ENCODE measurements around the gene SMURF1.
"Not testable (repeated sequence)": the region's sequence is repeated elsewhere in the genome, so short reads cannot be mapped to it uniquely, and the experiment has no call there.

Gene SMURF1

DNA sequence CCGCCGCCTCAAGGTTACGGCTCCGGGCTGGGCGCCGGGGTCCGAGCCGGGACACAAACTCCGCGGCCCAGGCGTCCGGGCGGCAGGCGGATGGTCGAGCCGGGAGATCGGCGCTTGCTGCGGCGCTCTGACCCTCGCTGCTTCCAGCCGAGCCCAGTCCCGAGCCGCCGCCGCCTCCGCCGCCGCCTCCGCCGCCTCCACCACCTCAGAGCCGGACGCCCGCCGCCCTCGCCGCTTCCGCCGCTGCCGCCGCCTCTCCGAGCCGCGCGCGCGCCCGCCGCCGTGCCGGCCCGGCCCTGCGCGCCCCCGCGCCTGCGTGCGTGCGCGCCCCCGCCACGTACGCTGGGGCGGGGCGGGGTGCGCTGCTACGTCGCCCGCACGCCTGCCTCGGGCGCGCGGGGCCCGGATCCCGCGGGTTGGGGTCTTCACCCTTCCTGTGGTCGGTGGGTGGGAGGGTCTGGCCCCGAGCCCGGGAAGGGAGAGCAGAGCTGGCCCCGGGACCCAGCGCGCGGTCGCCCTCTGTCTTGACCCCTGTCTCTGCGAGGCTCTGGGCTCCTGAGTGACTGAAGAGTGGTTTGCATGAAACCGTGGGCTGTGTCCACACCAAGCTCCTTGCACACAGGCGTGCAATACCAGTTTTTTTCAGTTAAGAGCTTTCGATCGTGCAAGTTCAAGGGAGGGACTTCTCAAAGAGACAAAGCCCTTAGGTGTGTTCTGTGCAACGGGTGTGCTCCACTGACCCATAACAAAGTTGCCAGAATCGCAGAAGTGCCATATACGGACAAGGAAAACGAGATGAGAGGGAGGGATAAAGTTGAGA, at the start of gene SMURF1:
TSS of gene SMURF1 (minus strand) at position 256 of the 820 bp plus-strand sequence. CDS start 328 bp downstream, outside the sequence.
- DNase-seq (ENCODE audit: low read depth) = no peak

DNA sequence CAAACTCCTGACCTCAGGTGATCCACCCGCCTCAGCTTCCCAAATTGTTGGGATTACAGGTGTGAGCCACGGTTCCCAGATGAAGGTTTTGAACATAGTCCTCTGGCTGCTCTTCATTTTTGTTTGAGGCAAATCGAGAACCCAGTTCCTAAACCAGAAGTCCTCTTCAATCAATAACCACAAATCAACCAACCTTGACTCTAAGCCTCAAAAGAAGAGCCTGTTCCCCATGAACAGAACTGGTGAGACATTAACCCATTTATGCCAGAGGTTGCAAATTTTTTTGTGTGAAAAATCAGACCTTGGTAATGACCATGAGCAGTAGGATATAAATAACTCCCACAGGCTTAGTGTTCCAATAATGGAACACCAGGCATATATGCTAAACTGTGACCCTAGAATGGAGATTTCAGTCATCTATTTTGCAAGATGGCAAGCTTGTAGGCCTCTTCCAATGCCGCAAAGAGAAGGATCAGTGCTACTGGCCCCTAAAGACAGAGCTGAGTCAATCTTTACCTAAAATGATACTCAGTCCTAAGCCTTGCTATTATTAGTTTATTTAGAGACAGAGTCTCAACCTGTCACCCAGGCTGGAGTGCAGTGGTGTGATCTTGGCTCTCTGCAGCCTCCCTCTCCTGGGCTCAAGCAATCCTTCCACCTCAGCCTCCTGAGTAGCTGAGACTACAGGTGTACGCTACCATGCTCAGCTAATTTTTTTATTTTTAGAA, 48.1 kb upstream of the SMURF1 start:
- DNase-seq (ENCODE audit: low read depth) = no peak

DNA sequence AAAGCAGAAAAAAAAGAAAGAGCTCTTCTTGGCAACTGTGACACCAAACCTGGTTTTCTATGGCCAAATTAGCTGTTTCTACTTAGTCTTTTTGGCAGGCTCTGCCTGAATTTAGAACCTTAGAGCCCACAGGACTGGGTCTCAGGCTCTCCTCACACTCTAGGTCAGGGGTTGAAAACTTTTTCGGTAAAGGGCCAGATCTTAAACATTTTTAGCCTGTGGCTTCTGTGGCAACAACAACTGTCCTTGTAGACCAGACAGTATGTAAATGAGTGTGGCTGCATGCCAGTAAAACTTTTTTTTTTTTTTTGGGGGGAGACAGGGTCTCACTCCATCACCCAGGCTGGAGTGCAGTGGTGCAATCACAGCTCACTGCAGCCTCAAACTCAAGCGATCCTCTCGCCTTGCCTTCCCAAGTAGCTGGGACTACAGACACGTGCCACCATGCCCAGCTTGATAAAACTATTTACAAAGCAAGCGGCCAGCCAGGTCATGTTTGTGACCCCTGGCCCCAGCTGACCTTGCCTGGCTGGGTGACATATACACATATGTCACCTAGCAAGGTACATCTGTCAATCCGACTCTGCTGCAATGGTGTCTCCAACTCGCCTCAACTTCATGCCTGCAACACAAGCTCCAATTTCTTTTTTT, 46.6 kb upstream of the SMURF1 start:
- no peak for DNase-seq (ENCODE audit: low read depth)

DNA sequence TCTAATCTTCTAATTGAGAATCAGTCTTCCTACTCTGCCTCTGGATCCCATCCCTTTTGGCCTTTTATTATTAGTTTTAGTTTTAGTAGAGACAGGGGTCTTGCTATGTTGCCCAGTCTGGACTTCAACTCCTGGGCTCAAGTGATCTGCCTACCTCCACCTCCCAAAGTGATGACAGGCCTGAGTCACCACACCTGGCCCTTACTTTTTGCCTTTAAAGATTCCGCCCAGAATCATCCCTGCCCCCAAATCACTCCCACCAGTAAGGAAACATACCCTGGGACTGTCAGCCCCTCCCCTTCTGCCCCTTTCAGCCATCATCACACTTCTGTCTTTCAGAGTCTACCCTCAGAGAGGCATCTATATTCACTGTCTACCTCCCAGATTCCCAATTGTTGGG, 45.3 kb upstream of the SMURF1 start:
- DNase-seq (ENCODE audit: low read depth) = no peak

DNA sequence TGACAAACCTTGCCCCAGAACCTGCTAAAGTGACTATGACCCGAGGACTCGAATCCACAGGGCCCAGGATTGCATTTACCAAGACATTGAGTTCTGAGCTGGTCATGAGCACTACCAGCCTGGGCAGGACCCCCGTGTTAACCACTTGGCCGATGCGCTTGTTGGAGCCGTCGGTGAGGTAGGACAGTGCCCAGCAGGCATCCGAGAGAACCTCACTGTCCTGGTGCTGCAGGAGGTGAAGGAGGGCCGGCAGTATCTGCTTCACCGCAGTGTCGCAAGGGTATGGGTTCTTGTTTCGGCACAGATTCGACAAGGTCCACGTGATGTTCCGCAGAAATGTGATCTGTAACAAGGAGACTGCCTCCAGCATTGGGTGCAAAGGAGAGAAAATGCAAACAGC, 44.3 kb upstream of the SMURF1 start:
- no peak for DNase-seq (ENCODE audit: low read depth)

DNA sequence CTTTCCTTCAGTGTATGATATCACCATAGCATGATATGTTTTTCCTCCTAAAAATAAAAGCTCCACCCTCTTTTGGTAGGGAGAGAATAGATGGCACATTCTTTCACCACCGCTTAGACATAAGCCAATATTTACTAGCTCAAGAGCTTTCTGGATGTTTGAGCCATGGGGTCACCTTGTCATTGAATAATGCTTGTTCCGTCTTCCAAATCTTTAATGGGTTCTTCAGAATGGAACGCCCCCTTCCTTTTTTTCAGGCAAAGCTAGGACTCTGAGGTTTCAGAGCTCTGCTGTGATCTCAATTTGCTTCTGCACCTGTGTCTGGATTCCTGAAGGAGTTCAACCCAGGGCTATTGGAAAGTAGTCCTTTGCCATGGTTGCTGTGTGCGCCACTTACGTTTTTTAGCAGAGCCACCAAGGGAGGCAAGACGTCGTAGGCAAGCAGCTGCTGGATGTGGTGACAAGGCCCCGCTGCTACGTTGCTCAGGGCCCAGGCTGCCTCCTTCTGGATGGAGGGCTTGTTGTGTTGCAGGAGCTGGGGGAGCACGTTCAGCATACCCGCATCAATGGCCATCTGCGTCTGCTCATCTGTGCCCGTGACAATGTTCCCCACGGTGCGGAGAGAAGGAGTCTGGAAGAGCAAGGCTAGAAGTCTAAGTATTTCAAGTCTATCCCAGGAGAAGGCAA, 40.8 kb upstream of the SMURF1 start:
- no peak for DNase-seq (ENCODE audit: low read depth)

DNA sequence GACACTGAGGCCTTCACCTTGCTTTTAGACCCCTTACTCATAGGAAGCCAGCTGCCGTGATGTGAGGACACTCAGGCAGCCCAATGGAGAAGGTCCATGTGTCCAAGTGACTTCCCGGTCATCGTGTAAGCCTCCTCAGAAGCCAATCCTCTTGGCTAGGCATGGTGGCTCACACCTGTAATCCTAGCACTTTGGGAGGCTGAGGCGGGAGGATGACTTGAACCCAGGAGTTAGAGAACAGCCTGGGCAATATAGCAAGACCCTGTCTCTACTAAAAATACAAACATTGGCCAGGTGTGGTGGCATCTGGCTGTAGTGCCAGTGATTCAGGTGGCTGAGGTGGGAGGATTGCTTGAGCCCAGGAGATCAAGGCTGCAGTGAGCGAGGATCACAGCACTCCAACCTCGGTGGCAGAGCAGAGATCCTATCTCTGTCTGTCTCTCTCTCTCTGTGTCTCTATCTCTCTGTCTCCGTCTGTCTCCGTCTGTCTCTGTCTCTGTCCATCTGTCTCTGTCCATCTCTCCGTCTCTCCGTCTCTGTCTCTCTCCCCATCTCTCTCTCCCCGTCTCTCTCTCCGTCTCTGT, 36.3 kb upstream of the SMURF1 start:
- DNase-seq (ENCODE audit: low read depth) = no peak

DNA sequence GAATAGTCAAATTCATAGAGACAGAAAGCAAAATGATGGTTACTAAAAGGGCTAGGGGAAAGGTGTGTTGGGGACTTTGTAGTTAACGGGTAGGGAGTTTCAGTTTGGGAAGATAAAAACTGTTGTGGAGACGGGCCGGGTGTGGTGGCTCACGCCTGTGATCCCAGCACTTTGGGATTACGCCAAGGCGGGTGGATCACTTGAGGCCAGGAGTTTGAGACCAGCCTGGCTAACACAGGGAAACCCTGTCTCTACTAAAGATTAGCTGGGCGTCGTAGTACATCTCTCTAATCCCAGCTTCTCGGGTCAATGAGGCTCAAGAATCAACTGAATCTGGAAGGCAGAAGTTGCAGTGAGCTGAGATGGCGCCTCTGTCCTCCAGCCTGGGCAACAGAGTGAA, 33.3 kb upstream of the SMURF1 start:
- no peak for DNase-seq (ENCODE audit: low read depth)

DNA sequence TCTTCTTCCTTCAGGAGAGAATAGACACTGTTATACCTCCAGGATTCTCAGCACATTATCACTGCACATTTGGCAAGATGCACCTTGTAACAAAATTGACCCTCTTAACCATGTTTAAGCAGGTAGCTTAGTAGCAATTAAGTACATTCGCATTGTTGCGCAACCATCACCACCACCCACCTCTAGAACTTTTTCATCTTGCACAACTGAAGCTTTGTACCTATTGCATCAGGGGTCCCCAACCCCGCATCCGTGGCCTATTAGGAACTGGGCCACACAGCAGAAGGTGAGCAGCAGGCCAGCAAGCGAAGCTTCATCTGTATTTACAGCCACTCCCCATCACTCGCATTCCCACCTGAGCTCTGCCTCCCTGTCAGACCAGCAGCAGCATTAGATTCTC, 29.9 kb upstream of the SMURF1 start:
- no peak for DNase-seq (ENCODE audit: low read depth)

DNA sequence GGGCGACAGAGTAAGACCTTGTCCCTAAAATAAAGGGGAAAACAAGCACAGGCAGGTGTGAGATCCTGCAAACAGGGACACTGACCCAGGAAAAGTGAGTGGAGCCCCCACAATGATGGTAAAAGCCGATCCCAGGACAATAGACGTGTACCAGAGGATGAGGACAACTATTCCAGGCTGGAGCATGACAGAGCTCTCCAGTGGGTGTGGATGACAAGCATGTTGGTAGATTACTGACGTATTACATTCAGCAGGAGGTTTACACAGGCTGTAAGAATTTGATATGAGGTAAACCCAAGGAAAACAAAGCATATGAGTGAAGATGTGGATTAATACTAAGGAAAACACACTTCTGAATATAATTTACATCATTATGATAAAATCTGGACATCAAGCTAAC, 27.8 kb upstream of the SMURF1 start:
- no peak for DNase-seq (ENCODE audit: low read depth)

DNA sequence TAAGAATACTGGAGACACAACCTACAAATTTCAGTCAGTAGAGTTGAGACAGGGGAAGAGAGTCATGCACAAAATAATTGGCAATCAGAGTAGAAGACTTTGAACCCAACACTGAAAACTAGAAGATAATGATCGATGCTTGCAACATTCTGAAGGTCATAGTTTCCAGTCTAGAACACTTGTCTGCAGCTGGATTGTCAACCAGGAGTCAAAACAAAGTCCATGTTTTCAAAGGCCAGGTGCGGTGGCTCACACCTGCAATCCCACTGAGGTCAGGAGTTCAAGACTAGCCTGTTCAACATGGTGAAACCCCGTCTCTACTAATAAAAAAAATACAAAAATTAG, 26.8 kb upstream of the SMURF1 start:
- DNase-seq (ENCODE audit: low read depth) = no peak

DNA sequence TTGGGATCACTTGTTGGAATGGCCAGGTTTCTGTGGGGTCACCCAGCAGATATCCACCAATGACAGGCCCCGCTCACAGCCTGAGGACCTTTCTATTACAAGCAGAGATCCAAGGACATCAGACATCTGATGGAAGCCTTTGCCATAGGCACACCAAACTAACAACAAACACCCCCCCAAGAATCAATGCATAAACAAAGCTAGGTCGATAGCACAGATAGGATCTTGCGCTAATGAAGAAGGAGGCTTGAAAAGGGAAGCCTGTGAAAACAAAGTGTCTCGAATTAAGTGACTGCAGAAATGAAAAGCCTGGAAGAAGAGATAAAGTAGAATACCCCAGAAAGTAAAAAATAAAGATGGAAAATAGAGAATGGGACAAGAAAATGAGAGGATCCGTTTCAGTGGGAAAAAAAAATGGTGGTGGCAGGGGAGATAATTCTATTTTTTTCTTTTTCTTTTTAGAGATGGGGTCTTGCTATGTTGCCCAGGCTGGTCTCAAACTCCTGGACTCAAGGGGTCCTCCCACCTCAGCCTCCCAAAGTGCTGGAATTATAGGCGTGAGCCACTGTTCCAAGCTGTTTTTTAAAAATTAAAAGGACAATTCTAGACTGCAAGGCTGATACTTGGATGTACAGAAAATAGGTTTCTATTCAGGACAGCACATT, 26.3 kb upstream of the SMURF1 start:
- DNase-seq (ENCODE audit: low read depth) = no peak

DNA sequence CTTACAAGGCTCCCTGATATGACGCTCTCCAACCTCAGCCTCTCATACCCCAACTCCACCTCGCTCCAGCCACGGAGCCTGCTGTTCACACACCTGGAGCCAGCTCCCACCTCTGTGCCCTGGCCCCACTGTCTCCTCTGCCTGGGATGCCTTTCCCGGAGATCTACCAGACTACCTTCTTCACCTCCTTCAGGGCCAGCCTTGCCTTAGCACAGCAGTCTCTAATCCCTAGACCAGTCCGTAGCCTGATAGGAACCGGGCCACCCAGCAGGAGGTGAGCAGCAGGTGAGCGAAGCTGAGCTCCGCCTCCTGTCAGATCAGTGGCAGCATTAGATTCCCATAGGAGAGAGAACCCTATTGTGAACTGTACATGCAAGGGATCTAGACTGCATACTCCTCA, 23.2 kb upstream of the SMURF1 start:
- no peak for DNase-seq (ENCODE audit: low read depth)

DNA sequence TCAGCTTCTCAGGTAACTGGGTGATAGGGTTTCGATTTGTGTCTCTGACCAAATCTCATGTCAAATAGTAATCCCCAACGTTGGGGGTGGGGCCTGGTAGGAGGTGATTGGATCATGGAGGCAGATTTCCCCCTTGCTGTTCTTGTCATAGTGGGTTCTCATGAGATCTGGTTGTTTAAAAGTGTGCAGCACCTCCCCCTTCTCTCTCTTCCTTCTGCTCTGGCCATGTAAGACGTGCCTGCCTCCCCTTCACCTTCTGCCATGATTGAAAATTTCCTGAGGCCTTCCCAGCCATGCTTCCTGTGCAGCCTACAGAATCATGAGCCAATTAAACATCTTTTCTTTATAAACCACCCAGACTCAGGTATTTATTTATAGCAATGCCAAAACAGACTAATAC, 21.9 kb upstream of the SMURF1 start:
- no peak for DNase-seq (ENCODE audit: low read depth)

DNA sequence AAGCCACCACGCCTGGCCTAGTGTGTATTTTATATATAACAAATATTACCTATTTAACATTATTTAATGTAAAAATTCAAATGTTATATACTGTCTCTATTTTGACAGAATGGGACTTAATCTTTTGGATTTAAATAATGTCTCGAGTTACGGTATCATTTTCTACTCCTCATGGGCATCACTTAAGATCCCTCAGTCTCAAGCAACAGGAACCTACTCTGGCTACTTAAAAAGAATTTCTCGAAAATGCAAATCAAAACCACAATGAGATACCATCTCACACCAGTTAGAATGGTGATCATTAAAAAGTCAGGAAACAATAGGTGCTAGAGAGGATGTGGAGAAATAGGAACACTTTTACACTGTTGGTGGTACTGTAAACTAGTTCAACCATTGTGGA, 19.8 kb upstream of the SMURF1 start:
- DNase-seq (ENCODE audit: low read depth) = not testable (repeated sequence)

DNA sequence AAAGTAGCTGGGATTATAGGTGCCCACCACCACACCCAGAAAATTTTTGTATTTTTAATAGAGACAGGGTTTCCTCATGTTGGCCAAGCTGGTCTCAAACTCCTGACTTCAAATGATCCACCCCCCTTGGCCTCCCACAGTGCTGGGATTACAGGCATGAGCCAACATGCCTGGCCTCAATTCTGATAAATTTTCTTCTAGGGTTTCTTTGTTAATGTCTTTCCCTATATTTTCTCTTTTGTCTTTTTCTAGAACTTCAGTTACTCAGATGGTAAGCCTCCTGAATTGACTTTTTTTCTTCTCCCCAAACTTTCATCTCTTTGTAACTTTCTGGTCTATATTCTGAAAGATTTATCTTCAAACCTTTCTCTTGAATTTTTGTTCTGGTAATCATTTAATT, 12.7 kb upstream of the SMURF1 start:
- no peak for DNase-seq (ENCODE audit: low read depth)

DNA sequence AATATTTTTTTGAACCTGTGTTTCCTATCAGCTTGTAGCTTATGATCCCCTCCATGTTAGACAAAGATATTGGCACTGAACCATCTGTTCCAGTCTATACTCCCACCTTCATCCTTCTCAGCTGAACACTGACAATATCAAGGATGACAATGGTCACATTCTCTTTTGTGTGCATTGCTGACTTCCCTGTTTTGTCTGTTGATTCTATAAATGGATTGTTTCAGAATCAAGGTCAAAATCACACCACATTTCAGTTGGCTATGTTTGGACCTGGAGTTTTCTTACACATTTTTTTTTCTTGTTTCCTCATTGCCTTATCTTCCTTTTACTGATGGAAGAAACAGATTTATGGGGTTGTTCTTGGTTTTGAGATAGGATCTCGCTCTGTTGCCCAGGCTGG, 11.3 kb upstream of the SMURF1 start:
- no peak for DNase-seq (ENCODE audit: low read depth)

DNA sequence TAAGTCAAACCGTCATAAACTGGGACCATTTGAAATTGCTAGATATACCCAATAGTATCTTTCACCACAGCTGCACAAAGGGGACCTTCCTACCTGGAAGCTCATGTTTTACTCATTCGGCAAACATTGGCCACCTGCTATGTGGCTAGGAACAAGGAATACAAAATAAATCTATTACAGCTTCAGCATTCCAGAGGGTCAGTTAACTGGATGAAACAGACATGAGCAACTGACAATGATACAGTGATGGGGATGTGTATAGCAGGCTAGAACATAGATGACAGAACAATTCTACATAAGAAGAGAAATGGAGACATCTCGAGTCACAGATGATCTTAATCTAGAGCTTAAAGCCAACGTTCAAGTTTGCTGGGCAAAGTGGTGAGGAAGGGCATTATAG, 3.1 kb upstream of the SMURF1 start:
- no peak for DNase-seq (ENCODE audit: low read depth)

DNA sequence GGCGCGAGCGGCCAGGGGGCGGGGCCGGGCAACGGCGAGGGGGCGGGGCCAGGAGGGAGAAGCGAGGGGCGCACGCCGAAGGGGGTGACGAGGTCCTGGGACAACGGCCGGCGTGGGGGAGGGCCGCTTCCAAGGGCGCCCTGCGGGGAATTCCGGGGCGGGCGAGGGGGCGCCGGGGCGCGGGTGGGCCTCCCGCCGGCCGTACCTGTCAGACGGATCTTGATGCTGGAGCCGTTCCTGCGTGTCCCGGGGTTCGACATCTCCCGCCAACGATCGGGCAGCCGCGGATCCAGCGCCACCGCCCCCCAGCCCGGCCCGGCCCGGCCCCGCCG, 421 bp downstream of the SMURF1 start:
- DNase-seq (ENCODE audit: low read depth) = no peak

DNA sequence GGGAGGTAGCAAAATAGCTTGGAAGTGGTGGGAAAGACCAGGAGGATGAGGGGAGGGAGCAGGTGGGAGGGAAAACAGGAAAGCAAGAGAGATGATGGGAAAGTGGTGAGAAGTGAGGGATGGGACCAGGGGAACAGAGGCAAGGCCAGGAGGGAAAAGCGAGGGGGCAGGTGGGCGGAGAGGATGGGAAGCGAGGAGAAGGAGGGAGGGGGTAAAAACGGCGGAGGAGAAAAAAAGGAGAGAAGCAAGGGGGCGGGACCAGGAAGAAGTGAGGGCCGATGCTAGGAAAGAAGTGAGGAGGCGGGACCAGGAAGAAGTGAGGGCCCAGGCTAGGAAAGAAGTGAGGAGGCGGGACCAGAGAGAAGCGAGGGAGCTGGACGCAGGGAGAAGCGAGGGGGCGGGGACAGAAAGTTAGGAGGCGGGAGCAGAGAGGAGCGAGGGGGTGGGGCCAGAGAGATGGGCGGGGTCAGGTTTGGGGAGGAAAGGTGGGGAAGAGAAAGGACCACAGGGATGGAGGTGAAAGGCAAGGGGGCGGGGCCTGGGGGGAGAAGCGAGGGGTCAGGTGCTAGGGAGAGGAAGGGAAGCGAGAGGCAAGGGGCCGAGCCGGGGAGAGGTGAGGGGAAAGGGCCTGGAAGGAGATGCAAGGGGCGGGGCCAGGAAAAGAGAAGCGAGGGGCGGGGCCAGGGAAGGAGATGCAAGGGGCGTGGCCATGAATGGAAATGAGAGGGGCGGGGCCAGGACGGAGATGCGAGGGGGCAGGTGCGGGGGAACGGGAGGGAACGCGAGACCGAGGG, 984 bp downstream of the SMURF1 start:
- no peak for DNase-seq (ENCODE audit: low read depth)
